ENCODE measurements around the gene RNF227.

DNA sequence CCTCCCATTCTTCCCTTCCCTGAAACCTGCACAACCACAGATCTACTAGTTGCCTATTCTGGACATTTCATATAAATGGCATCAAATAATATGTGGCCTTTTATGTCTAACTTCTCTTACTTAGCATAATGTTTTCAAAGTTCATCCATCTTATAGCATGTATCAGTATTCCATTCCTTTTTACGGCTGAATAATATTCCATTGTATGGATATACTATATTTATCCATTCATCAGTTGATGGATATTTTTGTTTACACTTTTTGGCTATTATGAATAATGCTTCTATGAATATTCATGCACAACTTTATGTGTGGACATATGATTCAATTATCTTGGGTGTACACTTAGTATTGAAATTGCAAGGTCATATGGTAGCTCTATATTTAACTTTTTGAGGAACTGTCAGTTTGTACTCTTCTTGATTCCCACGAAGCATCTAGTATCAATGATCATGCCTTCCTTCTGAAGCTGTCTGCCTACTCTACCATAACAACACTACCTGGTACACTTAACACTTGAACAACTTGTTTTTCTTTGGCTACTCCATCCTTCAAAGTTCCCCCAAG lies 40.2 kb downstream of the RNF227 start:
- TF ChIP-seq, protein P1, sequence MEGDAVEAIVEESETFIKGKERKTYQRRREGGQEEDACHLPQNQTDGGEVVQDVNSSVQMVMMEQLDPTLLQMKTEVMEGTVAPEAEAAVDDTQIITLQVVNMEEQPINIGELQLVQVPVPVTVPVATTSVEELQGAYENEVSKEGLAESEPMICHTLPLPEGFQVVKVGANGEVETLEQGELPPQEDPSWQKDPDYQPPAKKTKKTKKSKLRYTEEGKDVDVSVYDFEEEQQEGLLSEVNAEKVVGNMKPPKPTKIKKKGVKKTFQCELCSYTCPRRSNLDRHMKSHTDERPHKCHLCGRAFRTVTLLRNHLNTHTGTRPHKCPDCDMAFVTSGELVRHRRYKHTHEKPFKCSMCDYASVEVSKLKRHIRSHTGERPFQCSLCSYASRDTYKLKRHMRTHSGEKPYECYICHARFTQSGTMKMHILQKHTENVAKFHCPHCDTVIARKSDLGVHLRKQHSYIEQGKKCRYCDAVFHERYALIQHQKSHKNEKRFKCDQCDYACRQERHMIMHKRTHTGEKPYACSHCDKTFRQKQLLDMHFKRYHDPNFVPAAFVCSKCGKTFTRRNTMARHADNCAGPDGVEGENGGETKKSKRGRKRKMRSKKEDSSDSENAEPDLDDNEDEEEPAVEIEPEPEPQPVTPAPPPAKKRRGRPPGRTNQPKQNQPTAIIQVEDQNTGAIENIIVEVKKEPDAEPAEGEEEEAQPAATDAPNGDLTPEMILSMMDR (conservative IDR thresholded peaks at IDR 0.05; ENCODE audit: low read depth, low read length), result no peak
- no peak for TF ChIP-seq EZH2 (IDR thresholded peaks at IDR 0.05; ENCODE audit: borderline replicate concordance, low read depth, low read length, poor library complexity, severe bottlenecking)

Measured in A673 (cell line).